ENCODE results near the gene ABCG8. TPM values are rescaled to one million over a fixed set of nuclear protein-coding genes. Genes with fewer than 3 reads are reported as not detected.
"Not testable (repeated sequence)": the region's sequence is repeated elsewhere in the genome, so short reads cannot be mapped to it uniquely, and the experiment has no call there.

The ABCG8 gene
- polyA plus RNA-seq, 4 donors = 0.67 to 1.1 (median 1.0) TPM

- no peak for DNase-seq (ENCODE audit: low read depth in 4 of 4, low spot score in 3 of 4)
These were observed 60.8 kb downstream of the ABCG8 start for GRCh38 chr2:43899589-43899988.

- DNase-seq (ENCODE audit: low read depth in 4 of 4, low spot score in 3 of 4) = no peak
These were observed 66.6 kb downstream of the ABCG8 start for GRCh38 chr2:43905371-43905803.

- no peak for DNase-seq (ENCODE audit: low read depth in 4 of 4, low spot score in 3 of 4)
These were observed 67.1 kb downstream of the ABCG8 start for GRCh38 chr2:43905871-43906270.

GRCh38 chr2:43906448-43907109, 67.8 kb downstream of the ABCG8 start:
- no peak for DNase-seq (ENCODE audit: low read depth in 4 of 4, low spot score in 3 of 4)

- not testable (repeated sequence) for DNase-seq (ENCODE audit: low read depth in 4 of 4, low spot score in 3 of 4)
These were observed 72.5 kb downstream of the ABCG8 start for GRCh38 chr2:43911136-43911790.

GRCh38 chr2:43924463-43924862, 85.7 kb downstream of the ABCG8 start:
- DNase-seq (ENCODE audit: low read depth in 4 of 4, low spot score in 3 of 4) = no peak

- DNase-seq (ENCODE audit: low read depth in 4 of 4, low spot score in 3 of 4) = no peak
These were observed 86.7 kb downstream of the ABCG8 start for GRCh38 chr2:43925431-43925830.

- no peak for DNase-seq (ENCODE audit: low read depth in 4 of 4, low spot score in 3 of 4)
These were observed 88.7 kb downstream of the ABCG8 start for GRCh38 chr2:43927442-43927841.

- DNase-seq (ENCODE audit: low read depth in 4 of 4, low spot score in 3 of 4) = no peak
These were observed 92.5 kb downstream of the ABCG8 start for GRCh38 chr2:43931293-43931692.

Other genes with a start within 250 kb of the ABCG8 start
- gene THADA, start 242.9 kb upstream of the ABCG8 start, polyA plus RNA-seq (ENCODE audit: insufficient read length in 4 of 4) = 10 to 100 TPM; 33.8 to 39.7 (median 36.0) TPM
- 10 to 100 TPM; 24.6 to 30.8 (median 27.1) TPM for gene PLEKHH2, start 201.7 kb upstream of the ABCG8 start, polyA plus RNA-seq (ENCODE audit: insufficient read length in 4 of 4)
- 1 to 10 TPM; 2.6 to 4.7 (median 3.4) TPM for gene C1GALT1C1L, start 162.5 kb upstream of the ABCG8 start, polyA plus RNA-seq (ENCODE audit: insufficient read length in 4 of 4)
- 10 to 100 TPM; 67.2 to 96.3 (median 88.3) TPM for gene DYNC2LI1, start 64.9 kb upstream of the ABCG8 start, polyA plus RNA-seq (ENCODE audit: insufficient read length in 4 of 4)
- under 1 TPM; 0.39 to 0.47 (median 0.44) TPM for gene ABCG5, start 132 bp upstream of the ABCG8 start, polyA plus RNA-seq (ENCODE audit: insufficient read length in 4 of 4)
- gene LRPPRC, start 157.0 kb downstream of the ABCG8 start, polyA plus RNA-seq (ENCODE audit: insufficient read length in 4 of 4) = 100 to 1,000 TPM; 104 to 131 (median 119) TPM